RWPE1 (cell line): ENCODE measurements around the gene MTARC2.

Source experiments
- CTCF ChIA-PET: fragments of 350-600 bp; sonication (Branson Sonifier 250); formaldehyde crosslinking; extraction: SDS; loops from one replicate; lab custom pipeline; 2021; lab: Yijun Ruan, JAX
- POLR2A ChIA-PET: fragments of 400-600 bp; formaldehyde crosslinking; extraction: SDS; loops from one replicate; lab custom pipeline; 2020; ENCODE audit warnings: antibody characterized with exemption; ENCODE audit not compliant: low non-redundant PET; lab: Yijun Ruan, JAX
- DNase-seq: peaks from one replicate; pipeline ENCODE4 v3.0.0; 2012; ENCODE audit warnings: low spot score
- H3K27ac ChIP-seq: fragments of 450-650 bp; 2 replicates; pipeline ENCODE4 v1.5.1; 2017
- CTCF ChIP-seq: fragments of 450-650 bp; conservative IDR thresholded peaks from 2 replicates; pipeline ENCODE4 v1.5.1; 2017; ENCODE audit warnings: low read depth, mild to moderate bottlenecking

MTARC2 gene

GRCh38 chr1:220751111-220751510 is 3.0 kb downstream of the MTARC2 start:
- ChIA-PET POLR2A (no interaction called here), CTCF (interaction anchor here (0.6 to 0.7 kb wide), 2 partner anchors 25 to 1121 kb away, joined by 3 read pairs; no protein-coding TSS in a partner anchor)
- TF ChIP-seq CTCF = no peak

DNA sequence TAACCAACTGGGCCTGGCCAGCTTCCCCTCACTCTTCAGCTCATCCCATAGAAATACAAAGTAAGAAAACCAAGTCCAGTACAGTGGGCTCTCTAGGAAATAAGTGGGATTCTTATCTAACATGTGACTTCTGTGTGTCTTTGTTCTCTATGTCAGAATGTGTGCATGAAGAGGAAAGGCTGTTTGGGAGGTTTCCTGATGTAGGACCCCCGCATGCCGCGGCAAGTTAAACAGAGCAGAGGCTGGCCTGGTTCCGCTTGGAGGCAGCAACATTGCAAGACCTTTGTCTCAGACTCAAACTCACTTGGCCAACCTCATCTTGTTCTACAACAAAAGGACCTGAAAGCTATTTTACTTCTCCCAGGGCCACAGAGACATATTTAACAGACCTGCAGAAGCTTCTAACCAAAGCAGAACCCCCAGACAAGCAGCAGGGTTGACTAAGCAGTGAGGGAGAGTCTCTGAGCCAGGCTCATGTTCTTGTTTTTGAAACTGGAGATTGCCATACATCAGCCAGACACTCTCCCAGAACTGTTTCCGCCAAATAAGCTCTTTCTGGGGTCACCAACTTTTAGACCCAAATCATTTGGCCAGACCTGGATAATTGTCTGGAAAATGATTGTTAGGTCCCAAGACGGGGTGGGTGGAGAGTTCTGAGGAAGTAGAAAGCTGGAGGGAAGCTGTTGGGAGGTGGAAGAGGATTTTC is 6.2 kb downstream of the MTARC2 start:
- H3K27ac ChIP-seq = no peak overlapping the region
- ChIA-PET CTCF (interaction anchor here (0.5 kb wide), 1 partner anchor 1818 kb away, joined by 3 read pairs; no protein-coding TSS in a partner anchor), POLR2A (no interaction called here)
- no peak for TF ChIP-seq CTCF
- DNase-seq = no peak

More at GRCh38 chr1:220751111-220751510, 3.0 kb downstream of the MTARC2 start:
- DNase-seq = no peak
- H3K27ac ChIP-seq = no peak overlapping the region

DNA sequence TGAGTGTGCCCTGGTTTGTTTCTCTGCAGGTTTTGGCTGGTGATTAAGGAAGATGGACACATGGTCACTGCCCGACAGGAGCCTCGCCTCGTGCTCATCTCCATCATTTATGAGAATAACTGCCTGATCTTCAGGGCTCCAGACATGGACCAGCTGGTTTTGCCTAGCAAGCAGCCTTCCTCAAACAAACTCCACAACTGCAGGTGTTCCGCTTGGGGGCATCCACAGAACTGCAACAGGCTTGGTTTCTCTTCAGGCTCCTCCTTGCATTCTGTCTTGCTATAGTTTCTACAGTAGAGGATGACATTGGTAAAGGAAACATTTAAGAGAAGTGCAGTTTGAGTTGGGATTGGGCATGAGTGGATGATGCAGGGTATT is 6.8 kb downstream of the MTARC2 start:
- no peak overlapping the region for H3K27ac ChIP-seq
- TF ChIP-seq CTCF = no peak
- no peak for DNase-seq
- ChIA-PET CTCF (interaction anchor here (0.5 kb wide), 1 partner anchor 1817 kb away, joined by 3 read pairs; no protein-coding TSS in a partner anchor), POLR2A (no interaction called here)

DNA sequence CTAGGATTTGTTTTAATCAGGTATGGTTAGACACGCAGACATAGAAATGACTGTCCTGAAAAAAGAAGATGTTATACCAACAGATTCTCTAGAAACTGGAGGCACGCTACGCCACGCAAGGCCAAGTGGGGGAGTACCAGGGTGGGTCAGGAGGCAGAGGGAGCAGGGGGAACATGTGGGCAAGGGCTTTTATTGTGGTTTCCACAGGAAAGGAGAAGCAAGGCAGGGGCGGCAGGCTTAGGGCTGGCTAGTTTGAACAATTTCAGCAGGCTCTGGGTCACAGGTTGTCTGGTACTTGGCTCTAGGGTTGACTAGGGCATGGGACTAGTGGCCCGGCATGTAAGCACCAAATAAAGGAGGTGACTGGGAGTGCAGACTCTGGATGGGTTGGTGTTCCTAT is 7.2 kb downstream of the MTARC2 start:
- ChIA-PET POLR2A (no interaction called here), CTCF (interaction anchor here (0.5 kb wide), 1 partner anchor 1817 kb away, joined by 3 read pairs; no protein-coding TSS in a partner anchor)
- no peak for TF ChIP-seq CTCF
- H3K27ac ChIP-seq = no peak overlapping the region
- DNase-seq = no peak

DNA sequence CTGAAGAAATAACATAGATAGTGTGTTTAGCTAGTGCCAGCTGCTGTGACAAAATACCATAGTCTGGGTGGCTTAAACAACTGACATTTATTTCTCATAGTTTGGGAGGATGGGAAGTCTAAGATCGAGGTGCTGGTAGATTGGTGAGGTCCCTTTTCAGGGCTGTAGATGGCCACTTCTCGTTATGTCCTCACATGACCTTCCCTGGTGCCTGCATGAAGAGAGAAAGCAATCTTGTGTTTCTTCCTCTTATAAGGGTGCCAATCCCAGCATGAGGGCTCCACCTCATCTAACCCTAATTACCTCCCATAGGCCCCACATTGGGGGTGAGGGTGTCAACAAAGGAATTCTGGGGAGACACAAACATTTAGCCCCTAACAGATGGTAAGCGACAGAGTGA is 9.3 kb downstream of the MTARC2 start:
- no peak for DNase-seq
- no peak for TF ChIP-seq CTCF
- ChIA-PET POLR2A (no interaction called here), CTCF (interaction anchor here (0.6 to 1.2 kb wide), 3 partner anchors 19 to 476 kb away, joined by 3 read pairs; no protein-coding TSS in a partner anchor)
- H3K27ac ChIP-seq = no peak overlapping the region

GRCh38 chr1:220759147-220759546 is 11.0 kb downstream of the MTARC2 start:
- CTCF ChIA-PET = interaction anchor here (1.0 to 1.4 kb wide), 2 partner anchors 18 to 478 kb away, joined by 3 to 4 read pairs; no protein-coding TSS in a partner anchor

More at GRCh38 chr1:220759147-220759546, 11.0 kb downstream of the MTARC2 start:
- DNase-seq = no peak
- no peak for TF ChIP-seq CTCF
- no peak overlapping the region for H3K27ac ChIP-seq
- POLR2A ChIA-PET = no interaction called here
